WTC11 (cell line): Measurements from ENCODE around the gene FAM76A.

Experiments used
- CREM ChIP-seq: sonication (generic); formaldehyde crosslinking; IDR thresholded peaks from 2 replicates; pipeline ENCODE4 v1.8.1; 2022; ENCODE audit warnings: mild to moderate bottlenecking, missing genetic modification reagents, moderate library complexity
- TF ChIP-seq, protein P1 (sequence below): fragments of 200-600 bp; IDR thresholded peaks from 2 replicates; pipeline ENCODE4 v1.8.0; 2022; ENCODE audit warnings: antibody characterized with exemption
- TF ChIP-seq, protein P2 (sequence below): sonication (generic); formaldehyde crosslinking; conservative IDR thresholded peaks from 2 replicates; pipeline ENCODE4 v1.8.1; 2022; ENCODE audit warnings: mild to moderate bottlenecking, missing genetic modification reagents

DNA sequence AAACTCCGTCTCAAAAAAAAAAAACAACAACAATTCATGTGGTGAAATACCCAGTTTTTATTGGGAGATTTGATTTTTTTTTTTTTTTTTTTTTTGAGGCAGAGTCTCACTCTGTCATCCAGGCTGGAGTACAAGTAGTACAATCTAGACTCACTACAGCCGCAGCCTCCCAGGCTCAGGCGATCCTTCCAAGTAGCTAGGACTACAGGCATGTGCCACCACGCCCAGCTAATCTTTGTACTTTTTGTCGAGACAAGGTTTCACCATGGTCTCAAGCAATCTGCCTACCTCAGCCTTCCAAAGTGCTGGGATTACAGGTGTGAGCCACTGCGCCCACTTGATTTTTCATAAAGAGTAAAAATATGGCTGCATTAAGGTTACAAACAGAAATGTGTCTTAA, 15.4 kb downstream of the FAM76A start:
- TF ChIP-seq, protein P1, sequence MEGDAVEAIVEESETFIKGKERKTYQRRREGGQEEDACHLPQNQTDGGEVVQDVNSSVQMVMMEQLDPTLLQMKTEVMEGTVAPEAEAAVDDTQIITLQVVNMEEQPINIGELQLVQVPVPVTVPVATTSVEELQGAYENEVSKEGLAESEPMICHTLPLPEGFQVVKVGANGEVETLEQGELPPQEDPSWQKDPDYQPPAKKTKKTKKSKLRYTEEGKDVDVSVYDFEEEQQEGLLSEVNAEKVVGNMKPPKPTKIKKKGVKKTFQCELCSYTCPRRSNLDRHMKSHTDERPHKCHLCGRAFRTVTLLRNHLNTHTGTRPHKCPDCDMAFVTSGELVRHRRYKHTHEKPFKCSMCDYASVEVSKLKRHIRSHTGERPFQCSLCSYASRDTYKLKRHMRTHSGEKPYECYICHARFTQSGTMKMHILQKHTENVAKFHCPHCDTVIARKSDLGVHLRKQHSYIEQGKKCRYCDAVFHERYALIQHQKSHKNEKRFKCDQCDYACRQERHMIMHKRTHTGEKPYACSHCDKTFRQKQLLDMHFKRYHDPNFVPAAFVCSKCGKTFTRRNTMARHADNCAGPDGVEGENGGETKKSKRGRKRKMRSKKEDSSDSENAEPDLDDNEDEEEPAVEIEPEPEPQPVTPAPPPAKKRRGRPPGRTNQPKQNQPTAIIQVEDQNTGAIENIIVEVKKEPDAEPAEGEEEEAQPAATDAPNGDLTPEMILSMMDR: no peak
- no peak for TF ChIP-seq CREM (CRISPR knock-in tag)
- TF ChIP-seq, protein P2, sequence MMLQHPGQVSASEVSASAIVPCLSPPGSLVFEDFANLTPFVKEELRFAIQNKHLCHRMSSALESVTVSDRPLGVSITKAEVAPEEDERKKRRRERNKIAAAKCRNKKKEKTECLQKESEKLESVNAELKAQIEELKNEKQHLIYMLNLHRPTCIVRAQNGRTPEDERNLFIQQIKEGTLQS: no peak
